GM12865 (cell line): ENCODE measurements around the gene DDX39A.

Experiments
- DNase-seq: peaks from one replicate; pipeline ENCODE4 v3.0.0; 2010; ENCODE audit warnings: low read depth
- H3K4me3 ChIP-seq: 2 replicates; pipeline ENCODE4 v1.5.1; 2011; ENCODE audit warnings: mild to moderate bottlenecking, low read depth, low read length, control low read depth
- CTCF ChIP-seq: IDR thresholded peaks from 2 replicates; pipeline ENCODE4 v1.5.1; 2011; ENCODE audit warnings: low read length, control low read depth, low read depth, inconsistent platforms; ENCODE audit not compliant: insufficient read depth; ENCODE audit errors: missing control alignments

DDX39A gene

GRCh38 chr19:14441041-14441938 lies 22.1 kb upstream of the DDX39A start:
- peak overlapping the region; percentile 80 for H3K4me3 ChIP-seq
- TF ChIP-seq CTCF = no peak
- DNase-seq = no peak

GRCh38 chr19:14440049-14440448 lies 20.9 kb upstream of the DDX39A start:
- no peak for TF ChIP-seq CTCF
- DNase-seq = peak; percentile 88
- H3K4me3 ChIP-seq = peak overlapping the region; percentile 80

- TF ChIP-seq CTCF = no peak
- no peak overlapping the region for H3K4me3 ChIP-seq
- no peak for DNase-seq
Measured at GRCh38 chr19:14439014-14439413, 19.9 kb upstream of the DDX39A start.

- no peak for TF ChIP-seq CTCF
- DNase-seq = no peak
Measured at GRCh38 chr19:14437578-14438140, 18.5 kb upstream of the DDX39A start.

GRCh38 chr19:14435320-14436050 lies 16.3 kb upstream of the DDX39A start:
- no peak for DNase-seq
- no peak overlapping the region for H3K4me3 ChIP-seq
- TF ChIP-seq CTCF = no peak

More at GRCh38 chr19:14437578-14438140, 18.5 kb upstream of the DDX39A start:
- H3K4me3 ChIP-seq = no peak overlapping the region

- TF ChIP-seq CTCF = no peak
- no peak for DNase-seq
- no peak overlapping the region for H3K4me3 ChIP-seq
Measured at GRCh38 chr19:14434543-14435319, 15.6 kb upstream of the DDX39A start.
